B cell (primary cell): Measurements from ENCODE around the gene TMEM18.

Experiments used
- CTCF ChIP-seq: fragments of 200-600 bp; IDR thresholded peaks from one replicate; pipeline ENCODE4 v1.8.0; 2022; ENCODE audit warnings: antibody characterized with exemption, mild to moderate bottlenecking
- EZH2 ChIP-seq: IDR thresholded peaks from 2 replicates; pipeline ENCODE4 v1.6.1; 2012; ENCODE audit warnings: borderline replicate concordance, low read depth, mild to moderate bottlenecking, moderate library complexity, low read length; ENCODE audit not compliant: insufficient read depth, poor library complexity, severe bottlenecking

GRCh38 chr2:632471-632870 lies 44.7 kb downstream of the TMEM18 start:
- no peak for TF ChIP-seq CTCF
- no peak for TF ChIP-seq EZH2
